HG03039 (cell line): ENCODE data around the gene BARX2.
"Not testable (repeated sequence)": the region's sequence is repeated elsewhere in the genome, so short reads cannot be mapped to it uniquely, and the experiment has no call there.

Experiments
- ATAC-seq: cut with Tn5 transposase; IDR thresholded peaks from one replicate; pipeline ENCODE4 v1.9.1; 2021; ENCODE audit warnings: mild to moderate bottlenecking, moderate library complexity; ENCODE audit not compliant: unreplicated experiment

BARX2 gene, protein sequence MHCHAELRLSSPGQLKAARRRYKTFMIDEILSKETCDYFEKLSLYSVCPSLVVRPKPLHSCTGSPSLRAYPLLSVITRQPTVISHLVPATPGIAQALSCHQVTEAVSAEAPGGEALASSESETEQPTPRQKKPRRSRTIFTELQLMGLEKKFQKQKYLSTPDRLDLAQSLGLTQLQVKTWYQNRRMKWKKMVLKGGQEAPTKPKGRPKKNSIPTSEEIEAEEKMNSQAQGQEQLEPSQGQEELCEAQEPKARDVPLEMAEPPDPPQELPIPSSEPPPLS

DNA sequence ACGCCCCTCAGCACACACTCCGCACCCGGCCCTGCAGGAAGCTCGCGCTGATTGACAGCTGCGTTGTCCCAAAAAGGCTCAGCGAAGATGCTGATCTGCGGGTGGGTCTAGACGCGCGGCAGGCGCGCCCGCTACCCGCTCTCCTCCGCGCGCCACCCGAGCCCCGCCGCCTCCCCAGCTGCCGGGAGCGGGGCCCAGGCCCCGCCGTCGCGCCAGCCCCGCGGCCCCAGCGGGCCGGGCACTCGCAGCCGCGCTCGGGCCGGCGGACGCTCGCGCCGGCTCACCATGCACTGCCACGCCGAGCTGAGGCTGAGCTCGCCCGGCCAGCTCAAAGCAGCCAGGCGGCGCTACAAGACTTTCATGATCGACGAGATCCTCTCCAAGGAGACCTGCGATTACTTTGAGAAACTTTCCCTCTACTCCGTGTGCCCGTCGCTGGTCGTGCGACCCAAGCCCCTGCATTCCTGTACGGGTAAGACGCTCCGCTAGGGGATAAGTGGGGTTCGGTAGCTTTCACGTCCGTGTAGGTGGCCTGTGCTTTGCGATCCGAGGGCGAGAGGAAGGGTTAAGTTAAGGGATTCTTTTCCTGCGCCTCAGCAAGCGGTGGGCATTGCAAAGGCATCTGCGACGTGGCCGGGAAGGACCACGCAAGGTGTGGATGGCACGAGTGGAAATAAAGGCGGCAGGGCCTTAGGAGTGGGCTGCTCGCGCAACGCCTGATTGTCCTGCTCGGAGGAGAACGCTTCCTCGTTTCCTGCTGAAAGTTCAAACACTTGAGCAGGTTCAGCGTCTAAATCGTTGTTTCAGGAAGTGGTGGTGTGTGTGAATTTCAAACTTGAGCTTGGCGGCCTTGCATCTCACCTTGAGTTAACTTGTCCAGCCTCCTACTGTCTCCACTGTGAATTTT, at the start of gene BARX2:
Gene BARX2 (plus strand): TSS at position 98 of the 907 bp plus-strand sequence. CDS start 188 bp downstream, at position 286.
- no peak for ATAC-seq

DNA sequence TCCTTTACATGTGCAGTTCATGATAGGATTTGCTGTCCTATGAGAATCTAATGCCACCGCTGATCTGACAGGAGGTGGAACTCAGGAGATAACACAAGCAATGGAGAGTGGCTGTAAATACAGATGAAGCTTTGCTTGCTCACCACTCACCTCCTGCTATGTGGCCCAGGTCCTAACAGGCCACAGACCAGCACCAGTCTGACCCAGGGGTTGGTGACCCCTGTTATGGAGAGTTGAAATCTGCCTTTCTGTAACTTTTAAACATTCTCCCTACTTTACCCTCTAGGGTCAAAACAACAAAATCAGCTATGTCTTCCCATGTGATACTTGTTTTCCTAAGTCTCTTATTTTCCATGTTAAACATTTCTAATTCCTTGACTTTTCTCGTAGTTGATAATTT, 48.7 kb upstream of the BARX2 start:
- no peak for ATAC-seq

DNA sequence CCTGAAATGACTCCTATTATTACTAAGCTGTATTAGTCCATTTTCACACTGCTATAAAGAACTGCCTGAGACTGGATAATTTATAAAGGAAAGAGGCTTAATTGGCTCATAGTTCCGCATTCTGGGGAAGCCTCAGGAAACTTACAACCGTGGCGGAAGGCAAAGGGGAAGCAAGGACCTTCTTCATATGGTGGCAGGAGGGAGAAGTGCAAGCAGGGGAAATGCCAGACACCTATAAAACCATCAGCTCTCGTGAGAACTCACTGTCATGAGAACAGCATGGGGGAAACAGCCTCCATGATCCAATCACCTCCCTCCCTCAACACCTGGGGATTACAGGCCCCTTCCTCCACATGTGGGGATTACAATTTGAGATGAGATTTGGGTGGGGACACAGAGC, 47.9 kb upstream of the BARX2 start:
- ATAC-seq, result not testable (repeated sequence)

DNA sequence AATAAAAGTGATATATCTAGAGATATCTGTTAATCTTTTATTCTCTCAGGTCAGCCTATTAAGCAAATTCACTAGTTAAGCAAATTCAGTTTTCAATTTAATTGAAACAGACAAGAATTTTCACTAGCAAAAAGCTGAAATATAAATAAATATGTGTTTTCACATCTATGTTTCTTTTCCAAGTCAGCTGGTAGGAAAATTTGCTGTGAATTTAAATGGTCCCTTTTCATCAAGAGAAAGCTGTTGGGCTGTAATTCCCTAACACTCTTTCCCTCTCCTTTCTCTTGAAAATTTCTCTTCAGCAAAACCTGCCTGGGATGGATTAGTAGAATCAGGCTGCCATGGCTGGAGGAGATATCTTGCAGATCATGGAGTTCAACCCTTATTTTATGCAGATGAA, 46.9 kb upstream of the BARX2 start:
- ATAC-seq, result no peak

DNA sequence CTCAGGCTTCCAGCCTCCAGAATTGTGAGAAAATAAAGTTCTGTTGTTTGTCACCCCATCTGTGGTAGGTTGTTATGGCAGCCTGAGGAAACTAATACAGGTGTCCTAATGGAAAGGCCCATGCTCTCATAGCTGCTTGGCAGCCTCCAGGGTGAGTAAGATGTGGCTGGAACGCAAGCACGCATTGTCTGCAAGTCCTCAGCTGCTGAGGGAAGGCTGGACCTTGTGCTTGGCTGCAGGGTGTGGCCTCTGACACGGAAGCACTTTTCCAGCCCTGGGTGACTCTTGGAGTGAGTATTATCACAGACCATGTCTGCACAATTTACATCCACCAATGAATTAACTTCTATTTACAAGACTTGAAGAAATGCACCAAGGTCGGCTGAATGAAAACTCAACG, 44.4 kb upstream of the BARX2 start:
- no peak for ATAC-seq

DNA sequence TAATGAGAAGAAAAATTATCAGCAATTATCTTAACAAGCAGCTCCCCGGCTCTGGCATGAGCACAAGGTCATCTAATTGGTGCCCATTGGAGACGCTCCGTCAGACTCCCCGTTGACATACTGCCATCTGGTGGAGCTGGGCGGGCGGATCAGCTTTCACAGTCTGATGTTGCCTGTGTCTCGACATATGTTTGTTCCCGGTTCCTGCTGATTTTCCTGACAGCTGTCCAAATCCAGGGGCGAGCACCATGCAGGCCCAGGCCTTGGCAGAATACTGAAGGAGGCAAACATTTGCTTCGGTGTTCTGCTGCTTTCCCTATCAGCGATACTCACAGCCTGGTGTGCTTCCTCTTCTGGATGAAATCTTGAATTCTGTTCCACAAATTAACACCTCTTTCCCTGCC, 43.8 kb upstream of the BARX2 start:
- peak; percentile 65 for ATAC-seq

DNA sequence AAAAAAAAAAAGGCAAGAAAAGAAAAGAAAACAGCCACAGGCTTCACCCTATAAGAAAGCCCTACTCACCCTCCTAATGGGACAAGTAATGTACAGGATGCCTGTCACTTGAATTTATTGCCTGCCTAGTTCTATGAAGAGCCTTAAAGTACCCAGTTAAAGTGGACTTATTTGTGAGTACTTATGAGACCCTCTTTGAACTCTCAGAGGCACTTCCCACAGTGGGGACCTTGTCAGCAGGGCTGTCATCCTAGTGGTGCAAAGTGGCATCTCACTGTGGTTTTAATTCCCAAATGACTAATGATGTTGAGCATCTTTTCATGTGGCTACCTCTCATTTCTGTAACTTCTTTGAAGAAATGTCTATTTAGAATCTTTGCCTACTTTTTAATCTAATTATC, 41.8 kb upstream of the BARX2 start:
- ATAC-seq, result no peak

DNA sequence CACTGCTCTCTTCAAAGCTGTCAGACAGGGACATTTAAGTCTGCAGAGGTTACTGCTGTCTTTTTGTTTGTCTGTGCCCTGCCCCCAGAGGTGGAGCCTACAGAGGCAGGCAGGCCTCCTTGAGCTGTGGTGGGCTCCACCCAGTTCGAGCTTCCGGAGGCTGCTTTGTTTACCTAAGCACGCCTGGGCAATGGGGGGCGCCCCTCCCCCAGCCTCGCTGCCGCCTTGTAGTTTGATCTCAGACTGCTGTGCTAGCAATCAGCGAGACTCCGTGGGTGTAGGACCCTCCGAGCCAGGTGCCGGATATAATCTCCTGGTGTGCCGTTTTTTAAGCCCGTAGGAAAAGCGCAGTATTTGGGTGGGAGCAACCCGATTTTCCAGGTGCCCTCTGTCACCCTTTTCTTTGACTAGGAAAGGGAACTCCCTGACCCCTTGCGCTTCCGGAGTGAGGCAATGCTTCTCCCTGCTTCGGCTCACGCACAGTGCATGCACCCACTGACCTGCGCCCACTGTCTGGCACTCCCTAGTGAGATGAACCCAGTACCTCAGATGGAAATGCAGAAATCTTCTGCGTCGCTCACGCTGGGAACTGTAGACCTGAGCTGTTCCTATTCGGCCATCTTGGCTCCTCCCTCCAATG, 31.2 kb upstream of the BARX2 start:
- ATAC-seq, result not testable (repeated sequence)

DNA sequence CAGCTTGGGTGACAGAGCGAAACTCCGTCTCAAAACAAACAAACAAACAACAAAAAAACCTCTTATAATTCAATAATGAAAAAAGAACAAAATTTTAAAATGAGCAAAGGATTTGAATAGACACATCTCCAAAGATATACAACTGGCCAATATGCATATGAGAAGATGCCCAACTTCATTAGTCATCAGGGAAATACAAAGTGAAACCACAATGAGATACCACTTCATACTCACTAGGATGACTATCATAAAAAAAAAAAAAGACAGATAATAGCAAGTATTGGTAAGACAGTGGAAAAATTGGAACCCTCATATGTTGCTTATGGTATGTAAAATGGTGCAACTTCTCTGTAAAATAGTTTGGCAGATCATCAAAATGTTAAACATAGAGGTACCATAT, 28.7 kb upstream of the BARX2 start:
- ATAC-seq, result no peak

DNA sequence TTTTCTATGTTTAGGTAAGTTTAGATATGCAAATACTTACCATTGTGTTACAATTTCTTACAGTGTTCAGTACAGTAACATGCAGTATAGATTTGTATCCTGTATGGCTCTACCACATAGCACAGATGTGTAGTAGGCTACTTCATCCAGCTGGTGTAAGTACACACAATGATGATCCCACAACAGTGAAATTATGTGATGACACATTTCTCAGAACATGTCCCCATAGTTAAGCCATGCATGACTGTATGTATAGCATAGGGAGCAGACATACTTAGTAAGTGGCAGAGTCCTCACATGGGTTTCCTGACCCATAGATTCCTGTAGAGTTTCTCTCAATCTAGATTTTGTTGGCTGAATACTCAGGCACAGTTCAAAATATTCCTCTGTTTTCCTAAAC, 26.8 kb upstream of the BARX2 start:
- ATAC-seq, result no peak

DNA sequence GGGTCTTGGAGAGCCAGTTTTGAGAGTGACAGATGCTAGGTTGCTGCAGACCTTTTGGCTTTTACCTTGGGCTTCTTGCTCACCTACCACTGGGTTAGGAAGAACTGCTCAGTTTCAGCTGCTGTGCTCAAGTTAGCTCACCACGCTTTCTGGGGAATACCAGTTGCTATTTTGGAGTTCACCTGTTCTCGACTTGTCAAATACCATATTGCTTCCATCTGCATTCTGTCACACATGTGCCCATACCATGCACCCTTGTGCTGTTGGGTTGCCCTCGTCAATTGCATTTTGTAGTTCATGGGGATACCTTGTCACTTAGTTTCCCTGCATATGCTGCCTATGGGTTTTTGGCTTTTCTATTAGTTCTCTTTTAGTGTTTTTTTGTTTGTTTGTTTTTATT, 23.0 kb upstream of the BARX2 start:
- no peak for ATAC-seq

DNA sequence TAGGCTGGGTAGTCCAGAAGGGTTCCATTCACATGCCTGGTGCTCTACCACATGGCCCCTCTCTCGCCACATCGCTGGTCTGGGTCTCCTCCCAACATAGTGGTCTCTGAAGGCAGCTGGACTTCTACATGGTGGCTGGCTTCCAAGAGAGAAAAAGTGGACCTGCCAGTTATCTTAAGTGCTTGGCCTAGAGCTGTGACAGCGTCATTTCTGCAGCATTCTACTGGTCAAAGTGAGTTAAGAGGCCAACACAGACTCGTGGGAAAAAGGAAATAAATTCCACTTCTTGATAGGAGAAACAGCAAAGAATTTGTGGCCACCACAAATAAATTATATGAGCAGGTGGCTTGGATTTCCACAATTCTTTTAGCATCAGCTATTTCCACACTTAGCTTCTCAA, 21.0 kb upstream of the BARX2 start:
- no peak for ATAC-seq

DNA sequence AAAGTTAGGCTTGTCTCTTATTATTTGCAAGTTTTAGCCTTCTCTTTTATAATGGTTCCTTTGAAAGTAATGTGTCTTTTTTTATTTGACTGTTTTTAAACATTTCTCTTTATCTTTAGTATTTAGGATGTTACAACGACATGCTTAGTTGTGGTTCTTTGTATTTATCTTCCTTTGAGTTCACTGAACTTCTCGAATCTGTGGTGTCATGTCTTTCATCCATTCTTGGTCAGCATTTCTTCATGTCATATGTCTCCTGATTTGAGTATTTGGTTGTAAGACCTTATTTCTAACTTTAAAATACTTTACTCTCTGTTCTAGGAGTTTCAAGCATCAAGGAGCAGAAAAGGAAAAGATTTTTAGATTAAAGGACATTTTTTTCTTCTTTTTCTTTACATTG, 15.9 kb upstream of the BARX2 start:
- no peak for ATAC-seq

DNA sequence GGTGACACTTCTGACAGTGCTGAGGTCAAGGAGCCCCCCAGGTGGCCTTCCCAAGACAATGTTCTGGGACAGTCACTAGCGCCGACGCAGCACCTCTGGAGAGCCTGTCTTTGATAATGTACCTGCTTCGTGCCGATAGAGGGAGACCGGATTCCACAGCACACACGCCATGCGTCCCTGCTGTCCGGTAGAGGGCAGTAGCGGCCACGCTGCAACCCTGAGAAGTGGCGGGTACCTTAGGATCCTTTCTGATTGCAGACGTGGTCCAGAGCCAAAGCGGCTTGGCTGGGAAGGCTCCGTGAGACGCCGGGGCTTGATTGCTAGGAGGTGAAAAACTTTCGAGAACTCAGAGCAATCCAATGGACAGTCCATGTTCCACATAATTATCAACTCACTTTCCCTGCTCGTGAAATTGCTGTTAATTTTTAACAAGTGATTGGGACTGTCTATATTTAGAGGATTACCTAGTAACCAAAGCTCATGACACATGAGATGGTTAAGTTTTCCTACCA, 11.4 kb upstream of the BARX2 start:
- ATAC-seq, result peak; percentile 100

DNA sequence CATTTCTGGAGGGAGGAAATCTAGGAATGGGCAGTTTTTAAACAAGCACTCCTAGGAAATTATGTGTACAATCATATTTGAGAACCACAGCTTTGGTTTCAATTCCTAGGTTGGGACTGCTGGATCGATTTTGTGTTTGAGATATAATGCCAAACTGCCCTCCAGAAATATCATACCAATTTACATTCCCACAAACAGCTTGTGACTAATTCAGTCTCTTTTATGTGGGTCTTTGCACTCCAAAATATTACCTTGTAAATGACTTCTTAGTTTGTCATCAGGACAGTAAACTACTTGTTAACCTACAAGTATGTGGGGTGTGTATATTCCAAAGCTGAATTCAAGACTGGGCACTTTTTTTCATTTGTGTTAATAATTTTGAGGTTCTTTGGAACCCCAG, 9.8 kb upstream of the BARX2 start:
- no peak for ATAC-seq

DNA sequence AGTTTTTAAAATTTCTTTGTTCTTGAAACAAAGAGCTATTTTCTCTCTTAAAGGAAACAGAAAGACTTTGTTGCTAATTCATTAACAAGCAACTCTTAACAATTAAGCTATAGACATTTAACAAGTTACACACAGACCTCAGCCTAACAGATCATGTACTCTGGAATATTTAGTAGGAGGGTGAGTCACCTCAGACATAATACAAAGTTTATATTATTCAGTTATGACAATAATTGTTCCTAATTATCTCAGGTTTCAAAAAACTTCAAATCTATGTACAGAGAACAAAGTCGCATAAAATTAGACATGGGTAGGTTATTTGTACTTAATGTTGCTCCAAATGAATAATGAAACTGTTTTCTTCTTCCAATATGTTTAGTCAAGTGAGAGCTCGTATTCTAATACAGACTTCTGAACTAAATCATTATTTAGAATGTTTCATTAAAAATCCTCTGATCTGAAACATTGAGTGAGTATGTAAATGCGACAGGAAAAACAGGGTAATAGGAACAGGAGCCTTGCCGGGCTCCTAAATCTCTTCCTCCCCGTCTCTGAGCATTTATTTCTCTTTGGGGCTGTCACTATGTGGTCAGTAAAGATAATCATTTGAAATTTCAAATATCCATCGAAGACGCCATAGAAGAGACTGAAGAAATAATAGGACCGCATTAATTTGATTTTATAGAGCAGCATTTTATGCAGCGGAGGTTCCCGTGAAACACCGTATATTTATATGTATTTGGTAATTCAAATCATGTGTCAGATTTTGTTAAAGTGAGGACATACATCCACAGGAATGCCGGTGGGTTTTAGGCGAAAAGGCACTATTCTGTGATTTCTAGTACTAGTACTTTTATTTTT, 8.7 kb upstream of the BARX2 start:
- no peak for ATAC-seq

DNA sequence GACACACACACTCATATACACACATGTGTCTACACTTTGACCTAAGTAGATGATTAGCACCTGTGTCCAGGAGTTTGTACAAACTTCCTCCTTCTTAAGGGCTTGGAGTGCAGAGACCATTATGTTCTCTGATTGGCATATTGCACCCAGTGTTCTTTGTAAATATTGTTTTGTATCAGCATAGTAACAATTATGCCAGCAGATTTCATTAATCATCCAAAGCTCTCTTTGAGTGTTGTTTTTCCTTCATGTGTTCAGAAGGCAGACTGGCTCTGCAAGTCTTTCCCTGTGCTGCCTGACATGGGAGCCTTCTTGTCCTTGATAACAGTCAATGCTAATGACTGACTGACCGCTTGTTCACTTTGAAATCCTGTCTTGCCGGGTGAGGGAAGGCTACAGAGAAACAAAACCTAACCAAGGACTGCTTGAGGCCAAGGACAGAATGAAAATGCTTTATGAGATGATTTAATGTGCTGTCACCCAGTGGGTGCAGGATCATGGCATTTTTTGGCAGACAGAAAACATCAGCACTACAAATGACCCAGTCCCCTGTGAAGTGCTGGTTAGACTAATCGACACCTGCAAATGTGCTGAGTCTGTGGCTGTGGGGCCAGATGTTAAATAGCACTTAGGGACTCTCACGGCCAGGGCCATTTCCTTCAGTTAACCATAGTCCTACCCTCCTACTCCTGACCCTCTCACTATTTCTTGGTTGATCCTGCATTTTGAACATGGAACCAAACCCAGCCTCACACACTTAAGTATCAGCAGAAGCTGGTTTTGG, 6.6 kb upstream of the BARX2 start:
- no peak for ATAC-seq

DNA sequence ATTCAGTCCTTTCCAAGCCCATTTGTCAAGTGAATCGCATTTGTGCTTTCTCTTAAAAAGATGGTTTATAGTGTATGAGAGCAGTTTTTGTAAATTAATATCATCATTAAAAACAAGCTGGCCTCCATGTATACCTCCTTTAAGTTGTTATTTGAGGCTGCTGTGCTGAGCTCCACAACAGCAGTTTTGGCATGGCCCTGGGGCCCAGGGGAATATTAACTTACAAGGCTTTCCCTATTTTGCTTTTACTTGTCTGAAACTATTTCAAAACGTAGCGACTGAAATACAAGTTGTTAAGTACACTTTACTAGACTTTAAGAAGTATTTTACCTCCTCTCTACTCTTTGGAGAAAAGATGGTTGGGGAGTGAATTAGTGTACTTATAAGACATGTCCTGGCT, 4.9 kb upstream of the BARX2 start:
- no peak for ATAC-seq

DNA sequence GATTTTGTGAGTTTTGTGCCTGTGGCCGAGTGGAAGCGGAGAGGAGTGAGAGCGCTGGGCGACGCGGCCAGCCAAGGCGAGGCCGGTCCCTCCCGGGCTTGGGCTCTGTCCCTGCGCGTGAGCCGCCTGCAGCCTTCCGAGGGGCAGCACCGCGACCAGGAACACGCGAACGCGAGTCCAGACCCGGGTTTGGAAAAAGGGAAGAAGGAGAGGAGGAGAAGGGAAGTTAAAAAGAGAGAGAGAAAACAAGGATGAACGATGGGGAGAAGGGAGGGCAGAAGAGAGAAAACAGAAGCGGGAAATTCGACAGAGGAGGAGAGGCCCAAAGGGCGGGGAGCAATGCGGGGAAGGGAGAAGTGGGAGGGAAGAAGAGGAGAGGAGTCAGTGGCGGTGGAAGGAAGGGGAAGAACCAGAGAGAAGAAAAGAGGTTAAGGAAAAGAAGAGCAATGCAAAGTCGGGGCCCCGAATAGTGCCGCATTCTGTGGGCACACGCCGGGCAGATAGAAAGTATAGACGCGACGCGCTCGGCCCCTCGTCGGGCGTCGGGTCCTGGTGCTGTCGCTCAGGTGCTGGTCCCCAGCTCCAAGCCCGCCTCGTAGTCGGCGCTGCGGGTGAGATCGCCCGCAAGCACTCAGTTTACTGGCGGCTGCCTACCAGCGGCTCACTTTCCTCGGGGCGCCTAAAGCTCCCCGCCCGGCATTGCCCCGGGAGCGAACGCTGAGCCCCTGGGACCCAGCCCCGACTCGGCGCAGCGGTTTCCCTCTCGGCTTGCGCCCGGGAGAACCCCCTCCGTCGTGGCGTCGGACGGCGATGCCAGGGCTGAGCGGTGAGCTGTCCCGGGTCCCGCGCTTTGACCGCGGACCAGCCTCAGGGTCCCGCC, 2.8 kb upstream of the BARX2 start:
- no peak for ATAC-seq
